Neuronal stem cell (in vitro differentiated cells): ENCODE data around the gene KIF26B.

Experiments
- DNase-seq: peaks from one replicate; pipeline ENCODE4 v3.0.0-alpha.2; 2013; ENCODE audit warnings: low spot score
- H2AFZ ChIP-seq: one replicate; pipeline ENCODE4 v1.6.1; 2013; ENCODE audit warnings: mild to moderate bottlenecking, low read length, inconsistent platforms
- H2AK5ac ChIP-seq: 2 replicates; pipeline ENCODE4 v1.6.1; 2013; ENCODE audit warnings: low read depth, mild to moderate bottlenecking, inconsistent platforms, low read length, moderate library complexity, mixed read lengths
- H2BK120ac ChIP-seq: 2 replicates; pipeline ENCODE4 v1.6.1; 2013; ENCODE audit warnings: low read depth, mild to moderate bottlenecking, inconsistent platforms, low read length, moderate library complexity, mixed read lengths
- H2BK12ac ChIP-seq: one replicate; pipeline ENCODE4 v1.6.1; 2013; ENCODE audit warnings: low read length, inconsistent platforms
- H2BK15ac ChIP-seq: 2 replicates; pipeline ENCODE4 v1.6.1; 2013; ENCODE audit warnings: mild to moderate bottlenecking, low read length, inconsistent platforms, mixed read lengths
- H2BK5ac ChIP-seq: one replicate; pipeline ENCODE4 v1.6.1; 2013; ENCODE audit warnings: inconsistent platforms, mild to moderate bottlenecking, low read length, moderate library complexity
- H3K14ac ChIP-seq: one replicate; pipeline ENCODE4 v1.6.1; 2013; ENCODE audit warnings: low read length, inconsistent platforms
- H3K18ac ChIP-seq: 2 replicates; pipeline ENCODE4 v1.6.1; 2013; ENCODE audit warnings: low read length, inconsistent platforms
- H3K23ac ChIP-seq: 2 replicates; pipeline ENCODE4 v1.6.1; 2013; ENCODE audit warnings: low read depth, mild to moderate bottlenecking, mixed read lengths, low read length, inconsistent platforms; ENCODE audit not compliant: poor library complexity
- H3K27ac ChIP-seq: replicated peaks from 3 replicates; pipeline ENCODE4 v1.5.1; 2013; ENCODE audit warnings: low read length, inconsistent platforms
- H3K27me3 ChIP-seq, 3 experiments: 2 replicates each; pipeline ENCODE4 v1.6.1; 2013; ENCODE audit warnings: low read length in 3 of 3, mild to moderate bottlenecking in 2 of 3, inconsistent platforms in 1 of 3, low read depth in 1 of 3, mixed read lengths in 1 of 3, moderate library complexity in 1 of 3; ENCODE audit not compliant: control insufficient read depth in 3 of 3, insufficient read depth in 3 of 3
- H3K36me3 ChIP-seq, 2 donors: replicated peaks in 1 of 2; 2 replicates each; pipeline ENCODE4 v1.6.1; 2013; ENCODE audit warnings: low read length in 2 of 2; ENCODE audit not compliant: control insufficient read depth in 2 of 2, insufficient read depth in 2 of 2
- H3K4ac ChIP-seq: 2 replicates; pipeline ENCODE4 v1.6.1; 2013; ENCODE audit warnings: inconsistent platforms, mild to moderate bottlenecking, low read length, moderate library complexity
- H3K4me1 ChIP-seq, 2 donors: 1 replicate in 1 of 2; 2 replicates in 1 of 2; pipeline ENCODE4 v1.6.1; 2013; ENCODE audit warnings: low read length in 2 of 2, low read depth in 1 of 2; ENCODE audit not compliant: control insufficient read depth in 2 of 2, insufficient read depth in 1 of 2
- H3K4me2 ChIP-seq: one replicate; pipeline ENCODE4 v1.6.1; 2013; ENCODE audit warnings: mild to moderate bottlenecking, low read length, inconsistent platforms; ENCODE audit not compliant: insufficient read depth, poor library complexity, severe bottlenecking
- H3K4me3 ChIP-seq, 2 donors: 2 replicates each; pipeline ENCODE4 v1.5.1; 2013; ENCODE audit warnings: low read length in 2 of 2, mild to moderate bottlenecking in 2 of 2, inconsistent platforms in 1 of 2, moderate library complexity in 1 of 2
- H3K79me1 ChIP-seq: one replicate; pipeline ENCODE4 v1.6.1; 2013; ENCODE audit warnings: low read depth, mild to moderate bottlenecking, inconsistent platforms, low read length, moderate library complexity
- H3K9ac ChIP-seq: one replicate; pipeline ENCODE4 v1.6.1; 2013; ENCODE audit warnings: mild to moderate bottlenecking, low read depth, low read length, inconsistent platforms; ENCODE audit not compliant: poor library complexity
- H3K9me3 ChIP-seq, 2 donors: replicated peaks in 1 of 2; 2 replicates each; pipeline versions ENCODE3 to v1.6.1; 2013; ENCODE audit warnings: low read length in 2 of 2, mild to moderate bottlenecking in 2 of 2, inconsistent platforms in 1 of 2, low read depth in 1 of 2, mixed read lengths in 1 of 2, moderate library complexity in 1 of 2; ENCODE audit not compliant: control insufficient read depth in 2 of 2, insufficient read depth in 1 of 2
- H4K8ac ChIP-seq: one replicate; pipeline ENCODE4 v1.6.1; 2013; ENCODE audit warnings: low read depth, mild to moderate bottlenecking, inconsistent platforms, low read length, moderate library complexity
- H4K91ac ChIP-seq: one replicate; pipeline ENCODE4 v1.6.1; 2013; ENCODE audit warnings: low read length, low read depth, mild to moderate bottlenecking, inconsistent platforms; ENCODE audit not compliant: poor library complexity
- WGBS, 2 donors: extraction: QIAGEN DNeasy Blood & Tissue Kit; methylation state at CpG; one replicate each; pipeline ENCODE4 v1.1.7; 2013; ENCODE audit warnings: missing lambda C conversion rate in 2 of 2, mixed read lengths in 1 of 2; ENCODE audit not compliant: insufficient read length in 2 of 2, insufficient replicate concordance in 1 of 2; ENCODE audit errors: extremely low coverage in 2 of 2; 5-methylcytosine and 5-hydroxymethylcytosine counted together

The KIF26B gene

DNA sequence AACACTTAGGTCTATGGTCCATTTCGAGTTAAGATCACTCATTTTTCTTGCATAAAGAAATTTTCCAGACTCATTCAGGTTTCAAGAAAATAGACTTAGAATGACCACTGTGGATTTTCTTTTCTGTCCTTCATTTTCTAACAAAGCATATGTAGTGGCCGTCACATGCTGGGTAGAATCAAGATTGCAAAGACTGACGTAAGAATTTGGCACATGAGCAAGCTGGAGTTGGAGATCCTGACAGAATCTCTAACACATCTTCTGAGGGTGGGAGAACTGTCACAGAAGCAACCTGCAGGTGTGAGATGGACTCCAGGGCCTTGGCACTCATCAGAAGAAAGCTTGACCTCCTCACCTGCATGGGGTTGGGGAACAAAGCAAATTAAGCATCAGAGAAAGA is 28.6 kb downstream of the KIF26B start:
- no peak overlapping the region for H3K4ac ChIP-seq
- H3K27me3 ChIP-seq: no peaks in the 10 kb centered on the region
- WGBS, 2 donors: no CpG with 5 or more reads among the region's 3 CpGs
- DNase-seq: no peak
- no peak overlapping the region for H4K91ac ChIP-seq
- no peak overlapping the region for H2AK5ac ChIP-seq
- no peak overlapping the region for H3K18ac ChIP-seq
- H3K4me2 ChIP-seq: no peak overlapping the region
- no peak overlapping the region for H2AFZ ChIP-seq
- no peak overlapping the region for H2BK12ac ChIP-seq
- H3K27ac ChIP-seq: no peak overlapping the region
- no peak overlapping the region for H3K23ac ChIP-seq
- H3K9me3 ChIP-seq: no peaks in the 10 kb centered on the region
- H3K4me1 ChIP-seq: peaks cover 6 to 12% of the 10 kb centered on the region in 2 donors
- no peak overlapping the region for H3K4me3 ChIP-seq
- no peak overlapping the region for H3K9ac ChIP-seq
- H3K14ac ChIP-seq: no peak overlapping the region
- H2BK5ac ChIP-seq: no peak overlapping the region
- H2BK15ac ChIP-seq: no peak overlapping the region
- H3K36me3 ChIP-seq: no peaks in the 10 kb centered on the region
- H4K8ac ChIP-seq: no peak overlapping the region
- H2BK120ac ChIP-seq: no peak overlapping the region
- no peaks in the 10 kb centered on the region for H3K79me1 ChIP-seq

DNA sequence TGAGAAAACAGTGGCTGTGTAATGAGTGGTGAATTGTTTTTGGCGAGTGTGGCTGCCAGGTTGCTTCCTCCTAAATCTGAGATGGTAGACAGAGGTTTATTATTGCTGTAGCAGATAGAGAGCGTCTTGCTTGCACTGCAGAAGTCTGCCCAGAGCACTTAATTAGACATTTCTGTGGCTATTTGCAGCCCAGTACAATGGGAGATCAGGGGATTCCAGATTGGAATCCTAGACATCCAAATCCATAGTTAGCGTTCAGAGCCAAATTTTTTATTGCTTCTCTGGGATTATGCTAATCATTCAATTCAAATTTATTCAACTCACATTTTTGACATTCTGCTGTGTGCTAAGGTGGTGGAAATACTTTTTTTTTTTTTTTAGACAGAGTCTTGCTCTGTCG is 30.0 kb downstream of the KIF26B start:
- no peaks in the 10 kb centered on the region for H3K27me3 ChIP-seq
- H4K8ac ChIP-seq: no peak overlapping the region
- H3K9me3 ChIP-seq: no peaks in the 10 kb centered on the region
- no peak overlapping the region for H3K9ac ChIP-seq
- H3K23ac ChIP-seq: no peak overlapping the region
- H2BK15ac ChIP-seq: no peak overlapping the region
- no peak overlapping the region for H3K4me2 ChIP-seq
- H3K4ac ChIP-seq: no peak overlapping the region
- peaks cover 6 to 12% of the 10 kb centered on the region in 2 donors for H3K4me1 ChIP-seq
- H2BK120ac ChIP-seq: no peak overlapping the region
- no peak overlapping the region for H3K4me3 ChIP-seq
- no peak overlapping the region for H2AK5ac ChIP-seq
- H4K91ac ChIP-seq: no peak overlapping the region
- H2BK5ac ChIP-seq: no peak overlapping the region
- no peaks in the 10 kb centered on the region for H3K79me1 ChIP-seq
- no peak for DNase-seq
- H2BK12ac ChIP-seq: no peak overlapping the region
- H3K18ac ChIP-seq: no peak overlapping the region
- H2AFZ ChIP-seq: no peak overlapping the region
- H3K27ac ChIP-seq: no peak overlapping the region
- WGBS, 2 donors: no CpG with 5 or more reads among the region's 4 CpGs
- H3K36me3 ChIP-seq: no peaks in the 10 kb centered on the region
- no peak overlapping the region for H3K14ac ChIP-seq

DNA sequence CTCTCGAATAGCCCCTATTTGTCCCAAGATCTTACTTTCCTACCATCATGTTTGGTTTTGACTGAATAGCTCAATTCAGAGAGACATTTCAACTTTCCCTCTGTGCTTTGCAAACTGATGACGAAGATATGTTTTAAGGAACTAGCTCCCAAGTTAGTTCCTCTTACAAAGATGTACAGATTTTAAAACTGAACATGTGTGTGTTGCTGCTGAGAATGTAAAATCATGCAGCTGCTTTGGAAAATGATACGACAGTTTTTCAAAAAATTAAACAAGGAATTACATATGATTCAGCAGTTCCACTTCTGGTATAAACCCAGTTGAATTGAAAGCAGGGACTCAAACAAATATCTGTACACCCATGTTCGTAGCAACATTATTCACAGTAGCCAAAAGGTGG is 33.6 kb downstream of the KIF26B start:
- Histone ChIP-seq H3K36me3 (no peaks in the 10 kb centered on the region), H3K27ac (no peak overlapping the region), H4K91ac (no peak overlapping the region), H3K4me1 (peaks cover 0 to 1% of the 10 kb centered on the region in 2 donors), H3K9me3 (no peaks in the 10 kb centered on the region), H3K18ac (no peak overlapping the region), H3K4me2 (no peak overlapping the region), H2AK5ac (no peak overlapping the region), H3K4me3 (no peak overlapping the region), H2BK12ac (no peak overlapping the region), H2BK120ac (no peak overlapping the region), H3K27me3 (no peaks in the 10 kb centered on the region), H3K23ac (no peak overlapping the region), H3K79me1 (no peaks in the 10 kb centered on the region), H3K4ac (no peak overlapping the region), H3K9ac (no peak overlapping the region), H2BK15ac (no peak overlapping the region), H4K8ac (no peak overlapping the region), H2AFZ (no peak overlapping the region), H3K14ac (no peak overlapping the region), H2BK5ac (no peak overlapping the region)
- WGBS, 2 donors: no CpG with 5 or more reads among the region's 4 CpGs
- no peak for DNase-seq

DNA sequence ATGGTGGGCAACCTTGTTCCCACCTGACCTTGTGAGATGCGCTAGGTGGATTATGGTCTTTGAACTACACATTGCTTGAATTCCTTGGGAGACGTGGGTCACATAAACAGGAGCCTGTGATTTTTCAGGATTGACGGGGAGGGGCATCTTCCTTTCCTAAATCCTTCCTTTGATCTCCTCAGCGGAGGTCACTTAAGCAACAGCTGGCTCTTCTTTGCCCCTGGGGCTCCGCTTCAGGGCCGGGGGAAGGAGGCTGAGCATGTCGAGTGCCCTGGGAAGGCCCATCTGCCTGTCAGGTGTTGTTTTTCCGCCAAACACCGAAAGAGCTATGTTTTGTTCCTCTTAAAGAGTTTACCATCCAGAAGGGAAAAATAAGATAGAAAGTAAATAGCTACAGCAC is 40.6 kb downstream of the KIF26B start:
- peaks cover 0 to 6% of the 10 kb centered on the region in 2 donors for H3K4me1 ChIP-seq
- no peak overlapping the region for H3K23ac ChIP-seq
- peaks cover 0 to 2% of the 10 kb centered on the region in 2 donors for H3K36me3 ChIP-seq
- no peak overlapping the region for H3K4ac ChIP-seq
- no peak overlapping the region for H2AFZ ChIP-seq
- H3K9ac ChIP-seq: no peak overlapping the region
- H4K91ac ChIP-seq: no peak overlapping the region
- no peak overlapping the region for H3K18ac ChIP-seq
- peaks cover 0 to 7% of the 10 kb centered on the region in 2 donors for H3K9me3 ChIP-seq
- no peak for DNase-seq
- no peak overlapping the region for H3K4me3 ChIP-seq
- no peaks in the 10 kb centered on the region for H3K27me3 ChIP-seq
- H2AK5ac ChIP-seq: no peak overlapping the region
- no peak overlapping the region for H3K4me2 ChIP-seq
- H3K14ac ChIP-seq: no peak overlapping the region
- H3K27ac ChIP-seq: no peak overlapping the region
- H2BK12ac ChIP-seq: no peak overlapping the region
- H2BK120ac ChIP-seq: no peak overlapping the region
- no peaks in the 10 kb centered on the region for H3K79me1 ChIP-seq
- H2BK15ac ChIP-seq: no peak overlapping the region
- WGBS, 2 donors: no CpG with 5 or more reads among the region's 9 CpGs
- no peak overlapping the region for H2BK5ac ChIP-seq
- no peak overlapping the region for H4K8ac ChIP-seq
